HG03025 (cell line): ENCODE data around the gene EFEMP2.
A peak's percentile ranks its signal among the peaks of the same experiment; 100 is the strongest.
"Not testable (repeated sequence)": the region's sequence is repeated elsewhere in the genome, so short reads cannot be mapped to it uniquely, and the experiment has no call there.

ENCODE experiments used
- ATAC-seq: cut with Tn5 transposase; IDR thresholded peaks from one replicate; pipeline ENCODE4 v1.9.1; 2021; ENCODE audit warnings: mild to moderate bottlenecking, moderate library complexity; ENCODE audit not compliant: unreplicated experiment, low FRiP score

The EFEMP2 gene

GRCh38 chr11:65900899-65901180 is 28.2 kb upstream of the EFEMP2 start:
- ATAC-seq: no peak

- peak; percentile 45 for ATAC-seq
Measured at GRCh38 chr11:65900125-65900898, 27.7 kb upstream of the EFEMP2 start, which contains the start of gene FOSL1. TSS of gene FOSL1 (minus strand) at chr11:65900388. CDS start at chr11:65900339, 49 bp downstream.

GRCh38 chr11:65899356-65900124 is 26.9 kb upstream of the EFEMP2 start:
- no peak for ATAC-seq

GRCh38 chr11:65898656-65899355 is 26.2 kb upstream of the EFEMP2 start:
- no peak for ATAC-seq

GRCh38 chr11:65897020-65897471 is 24.4 kb upstream of the EFEMP2 start:
- ATAC-seq: no peak

- no peak for ATAC-seq
Measured at GRCh38 chr11:65896034-65896999, 23.7 kb upstream of the EFEMP2 start.

- ATAC-seq: no peak
Measured at GRCh38 chr11:65895482-65895981, 22.9 kb upstream of the EFEMP2 start.

GRCh38 chr11:65894034-65894591 is 21.5 kb upstream of the EFEMP2 start:
- ATAC-seq: no peak

GRCh38 chr11:65892661-65893317 is 20.2 kb upstream of the EFEMP2 start:
- no peak for ATAC-seq

- not testable (repeated sequence) for ATAC-seq
Measured at GRCh38 chr11:65892137-65892540, 19.5 kb upstream of the EFEMP2 start.

- no peak for ATAC-seq
Measured at GRCh38 chr11:65891219-65892136, 18.9 kb upstream of the EFEMP2 start.

GRCh38 chr11:65890324-65891218 is 18.0 kb upstream of the EFEMP2 start, which contains the start of gene CCDC85B:
TSS of gene CCDC85B (plus strand) at chr11:65890673. CDS start at chr11:65890784, 111 bp downstream.
- peak; percentile 40 for ATAC-seq

- ATAC-seq: peak; percentile 50
Measured at GRCh38 chr11:65888163-65888814, 15.7 kb upstream of the EFEMP2 start, which contains the start of gene FIBP. TSS of gene FIBP (minus strand) at chr11:65888471. CDS start at chr11:65888418, 53 bp downstream.

GRCh38 chr11:65887723-65888162 is 15.1 kb upstream of the EFEMP2 start:
- no peak for ATAC-seq

- ATAC-seq: no peak
Measured at GRCh38 chr11:65886826-65887722, 14.5 kb upstream of the EFEMP2 start.
